OCI-LY7 (cell line): ENCODE measurements around the gene FGF16. TPM values are rescaled to one million over a fixed set of nuclear protein-coding genes. Genes with fewer than 3 reads are reported as not detected.

Experiments used
- BruUV-seq: library from RNA; stranded (reverse); fragments of 400-500 nt; replicated peaks from 2 replicates; lab custom pipeline; 2021; lab: Mats Ljungman, UMichigan
- CTCF ChIA-PET: fragments of 300-600 bp; sonication (Branson Sonifier 250); formaldehyde crosslinking; loops from one replicate; lab custom pipeline; 2022; ENCODE audit warnings: antibody characterized with exemption; ENCODE audit not compliant: unreplicated experiment; lab: Charles Lee
- POLR2A ChIA-PET: fragments of 300-600 bp; sonication (Branson Sonifier 250); formaldehyde crosslinking; loops from one replicate; lab custom pipeline; 2022; ENCODE audit warnings: antibody characterized with exemption; lab: Charles Lee
- DNase-seq: peaks from one replicate; pipeline ENCODE4 v3.0.0-alpha.2; 2015; ENCODE audit warnings: low spot score
- H2AFZ ChIP-seq: fragments of 200-600 bp; sonication (generic), shearing (Covaris generic); 2 replicates; pipeline ENCODE4 v1.6.1; 2014; ENCODE audit warnings: mild to moderate bottlenecking, antibody characterized with exemption, low read length, moderate library complexity
- H3K27ac ChIP-seq: fragments of 200-600 bp; sonication (generic); 2 replicates; pipeline ENCODE4 v1.5.1; 2014; ENCODE audit warnings: mixed run types, low read depth, mild to moderate bottlenecking, moderate library complexity, low read length, inconsistent platforms; ENCODE audit not compliant: poor library complexity, severe bottlenecking
- H3K36me3 ChIP-seq: fragments of 200-600 bp; sonication (generic); 2 replicates; pipeline ENCODE4 v1.6.1; 2014; ENCODE audit warnings: mild to moderate bottlenecking, antibody characterized with exemption, low read length, moderate library complexity, mixed read lengths; ENCODE audit not compliant: insufficient read depth
- H3K4me1 ChIP-seq: fragments of 200-600 bp; sonication (generic); 2 replicates; pipeline ENCODE4 v1.5.1; 2014; ENCODE audit warnings: mild to moderate bottlenecking, low read length; ENCODE audit not compliant: insufficient read depth, poor library complexity, severe bottlenecking
- H3K4me2 ChIP-seq: fragments of 200-600 bp; sonication (generic); 2 replicates; pipeline ENCODE4 v1.6.1; 2014; ENCODE audit warnings: mild to moderate bottlenecking, low read length
- H3K4me3 ChIP-seq: fragments of 200-600 bp; sonication (generic); 2 replicates; pipeline ENCODE4 v1.5.1; 2014; ENCODE audit warnings: mild to moderate bottlenecking, low read depth, low read length; ENCODE audit not compliant: poor library complexity, severe bottlenecking
- H3K79me2 ChIP-seq: fragments of 200-600 bp; sonication (generic); 2 replicates; pipeline ENCODE4 v1.6.1; 2016; ENCODE audit warnings: low read depth, mild to moderate bottlenecking, low read length, moderate library complexity, mixed read lengths; ENCODE audit not compliant: insufficient read depth
- H3K9me2 ChIP-seq: fragments of 200-600 bp; sonication (generic); 2 replicates; pipeline ENCODE4 v1.6.1; 2016; ENCODE audit warnings: mild to moderate bottlenecking, low read length, mixed read lengths; ENCODE audit not compliant: insufficient read depth
- H3K9me3 ChIP-seq: fragments of 200-600 bp; sonication (generic); 2 replicates; pipeline ENCODE4 v1.6.1; 2014; ENCODE audit warnings: mild to moderate bottlenecking, mixed run types, low read length, mixed read lengths
- H4K20me1 ChIP-seq: fragments of 200-600 bp; sonication (generic); 2 replicates; pipeline ENCODE4 v1.6.1; 2014; ENCODE audit warnings: mild to moderate bottlenecking, antibody characterized with exemption, low read length, moderate library complexity, mixed read lengths; ENCODE audit not compliant: insufficient read depth
- EZH2phosphoT487 ChIP-seq: fragments of 200-600 bp; sonication (generic); IDR thresholded peaks from 2 replicates; pipeline ENCODE4 v1.6.1; 2018; ENCODE audit warnings: low read depth, borderline replicate concordance, mild to moderate bottlenecking, mixed run types, antibody characterized with exemption, low read length, moderate library complexity, mixed read lengths
- intact Hi-C: fragments of 100-400 bp; cut with micrococcal nuclease; formaldehyde crosslinking; loops from one replicate; pipeline ENCODE4 v1.10.0; 2022; ENCODE audit not compliant: unreplicated experiment
- total RNA-seq, 2 experiments: library from RNA; depleted of rRNA in 1 of 2; stranded (reverse); fragments of >200 nt in 1 of 2; shearing (Covaris generic) in 1 of 2; gene quantifications; 2 replicates each; pipeline ENCODE4 v1.2.3, GENCODE V29; 2014 to 2022
- TF ChIP-seq, protein P1 (sequence below): fragments of 200-600 bp; sonication (generic); conservative IDR thresholded peaks from 2 replicates; pipeline ENCODE4 v1.5.1; 2014; ENCODE audit warnings: mild to moderate bottlenecking, antibody characterized with exemption, low read length, moderate library complexity, mixed read lengths

Gene FGF16
- total RNA-seq, 2 experiments from 2014 or later: not detected

DNA sequence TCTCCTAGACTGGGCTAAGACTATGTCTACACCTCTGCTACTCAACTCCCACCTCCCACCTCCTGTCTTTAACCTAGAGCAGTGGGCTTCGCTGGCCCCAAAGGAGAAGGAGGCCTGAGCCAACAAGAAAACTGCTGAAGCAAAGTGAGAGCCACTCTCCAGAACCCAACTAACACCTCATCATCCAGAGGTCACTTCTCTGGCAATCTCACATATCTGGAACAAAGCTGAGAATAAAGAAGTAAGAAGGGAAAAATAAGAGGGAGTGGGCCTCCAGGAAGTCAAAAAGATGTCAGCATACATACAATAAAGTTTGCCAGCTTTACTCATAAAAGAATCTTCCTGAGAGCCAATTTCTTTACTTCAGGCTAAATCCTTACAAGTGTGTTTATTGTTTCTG, 18.6 kb upstream of the FGF16 start:
- TF ChIP-seq EZH2phosphoT487: no peak
- TF ChIP-seq, protein P1, sequence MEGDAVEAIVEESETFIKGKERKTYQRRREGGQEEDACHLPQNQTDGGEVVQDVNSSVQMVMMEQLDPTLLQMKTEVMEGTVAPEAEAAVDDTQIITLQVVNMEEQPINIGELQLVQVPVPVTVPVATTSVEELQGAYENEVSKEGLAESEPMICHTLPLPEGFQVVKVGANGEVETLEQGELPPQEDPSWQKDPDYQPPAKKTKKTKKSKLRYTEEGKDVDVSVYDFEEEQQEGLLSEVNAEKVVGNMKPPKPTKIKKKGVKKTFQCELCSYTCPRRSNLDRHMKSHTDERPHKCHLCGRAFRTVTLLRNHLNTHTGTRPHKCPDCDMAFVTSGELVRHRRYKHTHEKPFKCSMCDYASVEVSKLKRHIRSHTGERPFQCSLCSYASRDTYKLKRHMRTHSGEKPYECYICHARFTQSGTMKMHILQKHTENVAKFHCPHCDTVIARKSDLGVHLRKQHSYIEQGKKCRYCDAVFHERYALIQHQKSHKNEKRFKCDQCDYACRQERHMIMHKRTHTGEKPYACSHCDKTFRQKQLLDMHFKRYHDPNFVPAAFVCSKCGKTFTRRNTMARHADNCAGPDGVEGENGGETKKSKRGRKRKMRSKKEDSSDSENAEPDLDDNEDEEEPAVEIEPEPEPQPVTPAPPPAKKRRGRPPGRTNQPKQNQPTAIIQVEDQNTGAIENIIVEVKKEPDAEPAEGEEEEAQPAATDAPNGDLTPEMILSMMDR: no peak
- H4K20me1 ChIP-seq: no peaks in the 10 kb centered on the region
- no peak overlapping the region for H3K4me3 ChIP-seq
- CTCF ChIA-PET: no interaction called here
- no peaks in the 10 kb centered on the region for H3K4me1 ChIP-seq
- H3K9me3 ChIP-seq: no peaks in the 10 kb centered on the region
- BruUV-seq: no TSS peak
- no peak overlapping the region for H3K27ac ChIP-seq
- H3K36me3 ChIP-seq: no peaks in the 10 kb centered on the region
- DNase-seq: no peak
- H2AFZ ChIP-seq: no peak overlapping the region
- POLR2A ChIA-PET: no interaction called here
- no peaks in the 10 kb centered on the region for H3K9me2 ChIP-seq
- H3K4me2 ChIP-seq: no peak overlapping the region
- intact Hi-C loops: loop anchor here (10.0 kb wide), 1 partner anchor 874 kb away; no protein-coding TSS in a partner anchor
- no peaks in the 10 kb centered on the region for H3K79me2 ChIP-seq

DNA sequence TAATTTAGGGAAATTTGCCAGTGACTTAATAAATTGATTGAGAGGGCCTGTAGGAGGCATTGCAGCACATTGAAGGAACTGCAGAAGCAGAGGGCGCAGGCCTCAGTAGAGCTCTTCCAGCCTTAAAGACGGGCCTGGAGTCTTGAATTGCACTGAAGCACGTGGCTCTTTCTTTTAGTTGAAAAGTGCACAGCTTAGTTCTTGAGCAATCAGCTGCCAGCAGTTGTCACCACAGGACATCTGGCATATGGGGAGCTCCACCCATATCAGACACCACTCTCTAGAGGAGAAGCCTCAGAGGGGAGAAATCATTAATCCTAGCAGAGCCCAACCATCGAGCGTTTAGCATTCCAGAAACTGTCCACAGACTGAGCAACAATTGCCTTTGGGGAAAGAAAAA, 16.0 kb upstream of the FGF16 start:
- H3K9me2 ChIP-seq: no peaks in the 10 kb centered on the region
- ChIA-PET POLR2A (interaction anchor here (0.5 to 0.6 kb wide), 2 partner anchors 15 to 645 kb away, joined by 3 read pairs; no protein-coding TSS in a partner anchor), CTCF (no interaction called here)
- no TSS peak for BruUV-seq
- H4K20me1 ChIP-seq: no peaks in the 10 kb centered on the region
- H3K9me3 ChIP-seq: no peaks in the 10 kb centered on the region
- no peak overlapping the region for H2AFZ ChIP-seq
- no peaks in the 10 kb centered on the region for H3K4me1 ChIP-seq
- DNase-seq: peak; percentile 8
- TF ChIP-seq, protein P1: no peak
- TF ChIP-seq EZH2phosphoT487: no peak
- no peaks in the 10 kb centered on the region for H3K36me3 ChIP-seq
- H3K4me3 ChIP-seq: no peak overlapping the region
- no peak overlapping the region for H3K4me2 ChIP-seq
- no peak overlapping the region for H3K27ac ChIP-seq
- no peaks in the 10 kb centered on the region for H3K79me2 ChIP-seq
- intact Hi-C loops: no loop called here

DNA sequence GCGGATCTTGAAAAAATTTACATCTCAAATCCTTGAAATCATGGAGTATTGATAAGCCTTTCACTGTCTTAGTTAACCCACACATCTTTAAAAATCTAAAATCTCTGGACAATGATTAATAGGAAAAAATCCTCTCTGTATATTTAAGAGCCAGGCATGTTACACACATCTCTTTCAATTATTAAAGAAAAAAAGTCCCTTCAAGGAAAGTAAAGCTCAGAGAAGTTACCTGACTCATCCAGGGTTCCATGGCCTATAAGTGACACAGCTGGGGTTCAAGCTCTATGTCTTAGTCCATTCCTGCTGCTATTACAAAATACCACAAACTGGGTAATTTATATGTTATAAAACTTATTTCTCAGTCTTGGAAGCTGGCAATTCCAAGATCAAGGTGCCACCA, 14.2 kb upstream of the FGF16 start:
- ChIA-PET CTCF (no interaction called here), POLR2A (no interaction called here)
- Histone ChIP-seq H2AFZ (no peak overlapping the region), H3K9me3 (no peaks in the 10 kb centered on the region), H3K36me3 (no peaks in the 10 kb centered on the region), H4K20me1 (no peaks in the 10 kb centered on the region), H3K79me2 (no peaks in the 10 kb centered on the region), H3K4me2 (no peak overlapping the region), H3K4me1 (no peaks in the 10 kb centered on the region), H3K27ac (no peak overlapping the region), H3K4me3 (no peak overlapping the region), H3K9me2 (no peaks in the 10 kb centered on the region)
- no peak for TF ChIP-seq EZH2phosphoT487
- TF ChIP-seq, protein P1: no peak
- BruUV-seq: no TSS peak
- DNase-seq: no peak
- intact Hi-C loops: no loop called here
